HepG2 (cell line): Measurements from ENCODE around the gene PRR30. TPM values are rescaled to one million over a fixed set of nuclear protein-coding genes. Genes with fewer than 3 reads are reported as not detected.

Experiments used
- FOXP1 ChIP-seq, 2 experiments: fragments of 450-650 bp in 1 of 2; IDR thresholded peaks; 2 replicates each; pipeline ENCODE4 v1.6.1; 2017 to 2018; ENCODE audit warnings: antibody characterized with exemption in 1 of 2
- GATAD2A ChIP-seq: IDR thresholded peaks from 2 replicates; pipeline ENCODE4 v1.6.1; 2016
- HMGA1 ChIP-seq: sonication (generic); formaldehyde crosslinking; conservative IDR thresholded peaks from 2 replicates; pipeline ENCODE4 v1.4.0; 2020; ENCODE audit warnings: missing genetic modification reagents
- KDM1A ChIP-seq: IDR thresholded peaks from 2 replicates; pipeline ENCODE4 v1.6.1; 2016; ENCODE audit warnings: missing compliant biosample characterization
- MEIS1 ChIP-seq: sonication (generic); formaldehyde crosslinking; IDR thresholded peaks from 2 replicates; pipeline ENCODE4 v1.9.0; 2021; ENCODE audit warnings: mild to moderate bottlenecking, missing genetic modification reagents, moderate library complexity, borderline replicate concordance
- MNT ChIP-seq: fragments of 450-650 bp; IDR thresholded peaks from 2 replicates; pipeline ENCODE4 v1.6.1; 2016
- NONO ChIP-seq, 2 experiments: fragments of 450-650 bp in 1 of 2; sonication (generic) in 1 of 2; formaldehyde crosslinking in 1 of 2; IDR thresholded peaks in 1 of 2; conservative IDR thresholded peaks in 1 of 2; 2 replicates each; pipeline versions ENCODE4 v1.6.1 to v1.8.0; 2017 to 2022; ENCODE audit warnings: mild to moderate bottlenecking in 1 of 2, missing genetic modification reagents in 1 of 2, moderate library complexity in 1 of 2
- PAX8 ChIP-seq: sonication (generic); formaldehyde crosslinking; IDR thresholded peaks from 2 replicates; pipeline ENCODE4 v1.8.0; 2022; ENCODE audit warnings: mild to moderate bottlenecking, missing genetic modification reagents, borderline replicate concordance
- POGZ ChIP-seq: sonication (generic); formaldehyde crosslinking; IDR thresholded peaks from 2 replicates; pipeline ENCODE4 v1.4.0; 2020; ENCODE audit warnings: mild to moderate bottlenecking, missing genetic modification reagents
- SIX1 ChIP-seq: sonication (generic); formaldehyde crosslinking; IDR thresholded peaks from 2 replicates; pipeline ENCODE4 v1.4.0; 2020; ENCODE audit warnings: missing genetic modification reagents, borderline replicate concordance
- STAT5B ChIP-seq: sonication (generic); formaldehyde crosslinking; IDR thresholded peaks from 2 replicates; pipeline ENCODE4 v1.4.0; 2020; ENCODE audit warnings: missing genetic modification reagents
- UBTF ChIP-seq: sonication (generic); formaldehyde crosslinking; IDR thresholded peaks from 2 replicates; pipeline ENCODE4 v1.4.0; 2020; ENCODE audit warnings: mild to moderate bottlenecking, missing genetic modification reagents
- YEATS2 ChIP-seq: sonication (generic); formaldehyde crosslinking; IDR thresholded peaks from 2 replicates; pipeline ENCODE4 v1.4.0; 2020; ENCODE audit warnings: missing genetic modification reagents, borderline replicate concordance
- ZKSCAN5 ChIP-seq: sonication (generic); formaldehyde crosslinking; IDR thresholded peaks from 2 replicates; pipeline ENCODE4 v1.5.1; 2020; ENCODE audit warnings: mild to moderate bottlenecking, missing genetic modification reagents
- ZNF746 ChIP-seq: sonication (generic); formaldehyde crosslinking; IDR thresholded peaks from 2 replicates; pipeline ENCODE4 v1.8.0; 2022; ENCODE audit warnings: mild to moderate bottlenecking, missing genetic modification reagents
- polyA plus RNA-seq, 8 experiments: library from polyadenylated mRNA; depleted of rRNA in 3 of 8; stranded (reverse) in 7 of 8; unstranded in 1 of 8; fragments of >200 nt; fragmentation: Illumina TruSeq in 4 of 8; extraction: Trizol in 4 of 8; gene quantifications; 2 replicates each; pipeline versions ENCODE4 v1.2.1 to v1.2.3, GENCODE V29; 2011 to 2016; ENCODE audit warnings: low read depth in 4 of 8, missing spikeins in 1 of 8, mixed read lengths in 1 of 8; ENCODE audit not compliant: insufficient read depth in 1 of 8
- total RNA-seq, 5 experiments: library from RNA; depleted of rRNA; stranded (reverse); fragments of >200 nt; fragmentation: Illumina TruSeq; extraction: Trizol; gene quantifications; 2 replicates each; pipeline ENCODE4 v1.2.3, GENCODE V29; 2016; ENCODE audit warnings: low read depth in 1 of 5
- TF ChIP-seq, protein P1 (sequence below): sonication (generic); formaldehyde crosslinking; IDR thresholded peaks from 2 replicates; pipeline ENCODE4 v1.4.0; 2020; ENCODE audit warnings: mild to moderate bottlenecking, low read depth, missing genetic modification reagents
- TF ChIP-seq, protein P2 (sequence below): IDR thresholded peaks from 2 replicates; pipeline ENCODE4 v1.6.1; 2016; ENCODE audit warnings: control low read depth
- TF ChIP-seq, protein P3 (sequence below): sonication (generic); formaldehyde crosslinking; conservative IDR thresholded peaks from 2 replicates; pipeline ENCODE4 v1.8.0; 2022; ENCODE audit warnings: low read depth, missing genetic modification reagents
- TF ChIP-seq, protein P4 (sequence below): sonication (generic); formaldehyde crosslinking; IDR thresholded peaks from 2 replicates; pipeline ENCODE4 v1.8.1; 2023; ENCODE audit warnings: mild to moderate bottlenecking, missing genetic modification reagents, borderline replicate concordance

PRR30 gene
- total and polyA plus RNA-seq, 2 of the 13 experiments (the other 11 are each of a cell fraction or from before 2014, with no cell fraction given): not detected

DNA sequence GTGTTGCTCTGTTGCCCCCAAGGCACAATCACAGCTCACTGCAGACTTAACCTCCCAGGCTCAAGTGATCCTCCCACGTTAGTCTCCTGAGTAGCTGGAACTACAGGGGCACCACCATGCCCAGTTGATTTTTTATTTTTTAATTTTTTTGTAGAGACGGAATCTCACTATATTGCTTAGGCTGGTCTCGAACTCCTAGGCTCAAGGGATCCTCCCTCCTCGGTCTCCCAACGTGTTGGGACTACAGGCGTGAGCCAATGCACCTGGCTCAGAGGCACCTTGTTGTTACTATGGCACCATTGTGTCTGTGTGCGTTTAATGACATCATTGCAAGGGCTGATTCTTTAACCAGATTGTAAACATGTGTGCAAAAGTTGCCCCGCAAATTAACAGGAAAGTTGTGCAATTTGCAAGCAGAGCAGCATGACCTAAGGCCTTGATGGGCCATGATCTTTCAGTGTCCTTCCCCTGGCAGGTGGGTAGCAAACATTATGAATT is 32.2 kb upstream of the PRR30 start (continued):
- TF ChIP-seq YEATS2 (CRISPR knock-in tag) (peak; percentile 63; the same call in 1 of the 2 replicates), KDM1A (CRISPR knock-in tag) (peak; percentile 95), MNT (peak; percentile 53), MEIS1 (CRISPR knock-in tag) (0 out of 2 replicates have a peak, but pooled peaks have one; percentile 24), SIX1 (CRISPR knock-in tag) (peak; percentile 32; the same call in 1 of the 2 replicates), GATAD2A (CRISPR knock-in tag) (peak; percentile 100), ZNF746 (CRISPR knock-in tag) (peak; percentile 70; the same call in 1 of the 2 replicates), NONO (IDR thresholded peaks at IDR 0.05) (no peak), NONO (CRISPR knock-in tag; conservative IDR thresholded peaks at IDR 0.05) (peak; percentile 75; the same call in 1 of the 2 replicates), POGZ (CRISPR knock-in tag) (peak; percentile 91), UBTF (CRISPR knock-in tag) (no peak), HMGA1 (CRISPR knock-in tag) (no peak), ZKSCAN5 (CRISPR knock-in tag) (no peak), STAT5B (no peak), FOXP1 (IDR thresholded peaks at IDR 0.05) (peak; percentile 84), FOXP1 (CRISPR knock-in tag; IDR thresholded peaks at IDR 0.05) (peak; percentile 99), PAX8 (CRISPR knock-in tag) (no peak)
- TF ChIP-seq, protein P1, sequence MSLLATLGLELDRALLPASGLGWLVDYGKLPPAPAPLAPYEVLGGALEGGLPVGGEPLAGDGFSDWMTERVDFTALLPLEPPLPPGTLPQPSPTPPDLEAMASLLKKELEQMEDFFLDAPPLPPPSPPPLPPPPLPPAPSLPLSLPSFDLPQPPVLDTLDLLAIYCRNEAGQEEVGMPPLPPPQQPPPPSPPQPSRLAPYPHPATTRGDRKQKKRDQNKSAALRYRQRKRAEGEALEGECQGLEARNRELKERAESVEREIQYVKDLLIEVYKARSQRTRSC: no peak
- TF ChIP-seq, protein P2, sequence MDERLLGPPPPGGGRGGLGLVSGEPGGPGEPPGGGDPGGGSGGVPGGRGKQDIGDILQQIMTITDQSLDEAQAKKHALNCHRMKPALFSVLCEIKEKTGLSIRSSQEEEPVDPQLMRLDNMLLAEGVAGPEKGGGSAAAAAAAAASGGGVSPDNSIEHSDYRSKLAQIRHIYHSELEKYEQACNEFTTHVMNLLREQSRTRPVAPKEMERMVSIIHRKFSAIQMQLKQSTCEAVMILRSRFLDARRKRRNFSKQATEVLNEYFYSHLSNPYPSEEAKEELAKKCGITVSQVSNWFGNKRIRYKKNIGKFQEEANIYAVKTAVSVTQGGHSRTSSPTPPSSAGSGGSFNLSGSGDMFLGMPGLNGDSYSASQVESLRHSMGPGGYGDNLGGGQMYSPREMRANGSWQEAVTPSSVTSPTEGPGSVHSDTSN: no peak
- TF ChIP-seq, protein P3, sequence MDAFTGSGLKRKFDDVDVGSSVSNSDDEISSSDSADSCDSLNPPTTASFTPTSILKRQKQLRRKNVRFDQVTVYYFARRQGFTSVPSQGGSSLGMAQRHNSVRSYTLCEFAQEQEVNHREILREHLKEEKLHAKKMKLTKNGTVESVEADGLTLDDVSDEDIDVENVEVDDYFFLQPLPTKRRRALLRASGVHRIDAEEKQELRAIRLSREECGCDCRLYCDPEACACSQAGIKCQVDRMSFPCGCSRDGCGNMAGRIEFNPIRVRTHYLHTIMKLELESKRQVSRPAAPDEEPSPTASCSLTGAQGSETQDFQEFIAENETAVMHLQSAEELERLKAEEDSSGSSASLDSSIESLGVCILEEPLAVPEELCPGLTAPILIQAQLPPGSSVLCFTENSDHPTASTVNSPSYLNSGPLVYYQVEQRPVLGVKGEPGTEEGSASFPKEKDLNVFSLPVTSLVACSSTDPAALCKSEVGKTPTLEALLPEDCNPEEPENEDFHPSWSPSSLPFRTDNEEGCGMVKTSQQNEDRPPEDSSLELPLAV (CRISPR knock-in tag): no peak
- TF ChIP-seq, protein P4, sequence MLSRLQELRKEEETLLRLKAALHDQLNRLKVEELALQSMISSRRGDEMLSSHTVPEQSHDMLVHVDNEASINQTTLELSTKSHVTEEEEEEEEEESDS (CRISPR knock-in tag): 0 out of 2 replicates have a peak, but pooled peaks have one; percentile 36
